HepG2 (cell line): ENCODE data around the gene CDC123. TPM values are rescaled to one million over a fixed set of nuclear protein-coding genes. Genes with fewer than 3 reads are reported as not detected.
A peak's percentile ranks its signal among the peaks of the same experiment; 100 is the strongest.

Source experiments
- CEBPB ChIP-seq: IDR thresholded peaks from 2 replicates; pipeline ENCODE4 v1.6.1; 2011; ENCODE audit warnings: low read depth, low read length, improper control_type of control experiment, borderline replicate concordance
- ERF ChIP-seq: IDR thresholded peaks from 2 replicates; pipeline ENCODE4 v1.6.1; 2018; ENCODE audit warnings: missing biosample characterization, missing genetic modification reagents
- GPN1 ChIP-seq: sonication (generic); formaldehyde crosslinking; IDR thresholded peaks from 2 replicates; pipeline ENCODE4 v1.5.1; 2020; ENCODE audit warnings: missing genetic modification reagents, borderline replicate concordance
- HNF4G ChIP-seq, 2 experiments: sonication (generic) in 1 of 2; formaldehyde crosslinking in 1 of 2; IDR thresholded peaks; 2 replicates each; pipeline versions ENCODE4 v1.4.0 to v1.6.1; 2011 to 2020; ENCODE audit warnings: borderline replicate concordance in 2 of 2, low read depth in 2 of 2, mild to moderate bottlenecking in 2 of 2, low read length in 1 of 2, missing genetic modification reagents in 1 of 2, moderate library complexity in 1 of 2
- MTF2 ChIP-seq: sonication (generic); formaldehyde crosslinking; IDR thresholded peaks from 2 replicates; pipeline ENCODE4 v1.5.0; 2020; ENCODE audit warnings: missing genetic modification reagents, borderline replicate concordance
- MYC ChIP-seq: sonication (generic); formaldehyde crosslinking; IDR thresholded peaks from 2 replicates; pipeline ENCODE4 v1.9.0; 2021; ENCODE audit warnings: missing genetic modification reagents, borderline replicate concordance
- RERE ChIP-seq: IDR thresholded peaks from 2 replicates; pipeline ENCODE4 v1.6.1; 2016; ENCODE audit warnings: low read depth, missing genetic modification reagents, missing compliant biosample characterization
- SAP130 ChIP-seq: IDR thresholded peaks from 2 replicates; pipeline ENCODE4 v1.6.1; 2016; ENCODE audit warnings: low read depth
- SNAI1 ChIP-seq: sonication (generic); formaldehyde crosslinking; IDR thresholded peaks from 2 replicates; pipeline ENCODE4 v1.5.0; 2020; ENCODE audit warnings: mild to moderate bottlenecking, missing genetic modification reagents, borderline replicate concordance
- THAP7 ChIP-seq: sonication (generic); formaldehyde crosslinking; IDR thresholded peaks from 2 replicates; pipeline ENCODE4 v1.8.1; 2023; ENCODE audit warnings: mild to moderate bottlenecking, missing genetic modification reagents
- ZFP1 ChIP-seq: IDR thresholded peaks from 2 replicates; pipeline ENCODE4 v1.6.1; 2016
- ZFP62 ChIP-seq: sonication (generic); formaldehyde crosslinking; IDR thresholded peaks from 2 replicates; pipeline ENCODE4 v1.4.0; 2020; ENCODE audit warnings: missing genetic modification reagents
- ZFP91 ChIP-seq: sonication (generic); formaldehyde crosslinking; IDR thresholded peaks from 2 replicates; pipeline ENCODE4 v1.9.0; 2022; ENCODE audit warnings: missing genetic modification reagents, mild to moderate bottlenecking, borderline replicate concordance
- ZKSCAN1 ChIP-seq: fragments of 150-350 bp; IDR thresholded peaks from 2 replicates; pipeline ENCODE4 v1.6.1; 2014; ENCODE audit warnings: low read length
- ZNF33A ChIP-seq: sonication (generic); formaldehyde crosslinking; IDR thresholded peaks from 2 replicates; pipeline ENCODE4 v1.5.1; 2020; ENCODE audit warnings: missing genetic modification reagents, mild to moderate bottlenecking, moderate library complexity, borderline replicate concordance
- ZNF354B ChIP-seq: sonication (generic); formaldehyde crosslinking; IDR thresholded peaks from 2 replicates; pipeline ENCODE4 v1.8.0; 2022; ENCODE audit warnings: mild to moderate bottlenecking, missing genetic modification reagents
- ZNF678 ChIP-seq: sonication (generic); formaldehyde crosslinking; IDR thresholded peaks from 2 replicates; pipeline ENCODE4 v1.4.0; 2020; ENCODE audit warnings: mild to moderate bottlenecking, missing genetic modification reagents
- ZNF710 ChIP-seq: sonication (generic); formaldehyde crosslinking; IDR thresholded peaks from 2 replicates; pipeline ENCODE4 v1.5.0; 2020; ENCODE audit warnings: mild to moderate bottlenecking, missing genetic modification reagents, borderline replicate concordance
- ZNF83 ChIP-seq: sonication (generic); formaldehyde crosslinking; IDR thresholded peaks from 2 replicates; pipeline ENCODE4 v1.4.0; 2020; ENCODE audit warnings: missing genetic modification reagents, mild to moderate bottlenecking, borderline replicate concordance
- polyA plus RNA-seq, 8 experiments: library from polyadenylated mRNA; depleted of rRNA in 3 of 8; stranded (reverse) in 7 of 8; unstranded in 1 of 8; fragments of >200 nt; fragmentation: Illumina TruSeq in 4 of 8; extraction: Trizol in 4 of 8; gene quantifications; 2 replicates each; pipeline versions ENCODE4 v1.2.1 to v1.2.3, GENCODE V29; 2011 to 2016; ENCODE audit warnings: low read depth in 4 of 8, missing spikeins in 1 of 8, mixed read lengths in 1 of 8; ENCODE audit not compliant: insufficient read depth in 1 of 8
- total RNA-seq, 5 experiments: library from RNA; depleted of rRNA; stranded (reverse); fragments of >200 nt; fragmentation: Illumina TruSeq; extraction: Trizol; gene quantifications; 2 replicates each; pipeline ENCODE4 v1.2.3, GENCODE V29; 2016; ENCODE audit warnings: low read depth in 1 of 5

CDC123 gene
- total and polyA plus RNA-seq, 2 of the 13 experiments (the other 11 are each of a cell fraction or from before 2014, with no cell fraction given) = 63.3 to 153 TPM

GRCh38 chr10:12237265-12238220, 41.6 kb downstream of the CDC123 start (continued):
- no peak for TF ChIP-seq ZNF83 (CRISPR knock-in tag)
- TF ChIP-seq MYC (CRISPR knock-in tag) = no peak
- TF ChIP-seq MTF2 = no peak
- no peak for TF ChIP-seq ZNF678 (CRISPR knock-in tag)
- peak; percentile 68 for TF ChIP-seq HNF4G (IDR thresholded peaks at IDR 0.05; ENCODE audit: borderline replicate concordance, low read depth, low read length)
- TF ChIP-seq HNF4G (CRISPR knock-in tag; IDR thresholded peaks at IDR 0.05; ENCODE audit: borderline replicate concordance, low read depth) = no peak
- no peak for TF ChIP-seq ZNF354B (CRISPR knock-in tag)
- TF ChIP-seq ERF (CRISPR knock-in tag) = no peak
- TF ChIP-seq THAP7 (CRISPR knock-in tag) = no peak
- no peak; the same call in 1 of the 2 replicates for TF ChIP-seq ZFP1 (CRISPR knock-in tag)
- TF ChIP-seq GPN1 (CRISPR knock-in tag) = no peak
- no peak for TF ChIP-seq ZFP62 (CRISPR knock-in tag)
- TF ChIP-seq ZKSCAN1 = no peak
- TF ChIP-seq SNAI1 (CRISPR knock-in tag) = no peak
- peak; percentile 82 for TF ChIP-seq CEBPB
- TF ChIP-seq ZNF710 (CRISPR knock-in tag) = no peak
- no peak for TF ChIP-seq RERE (CRISPR knock-in tag)
- no peak for TF ChIP-seq ZNF33A (CRISPR knock-in tag)
- TF ChIP-seq ZFP91 = no peak
- peak; percentile 62 for TF ChIP-seq SAP130 (CRISPR knock-in tag)
